HG03558 (cell line): ENCODE data around the gene PPM1B.
"Not testable (repeated sequence)": the region's sequence is repeated elsewhere in the genome, so short reads cannot be mapped to it uniquely, and the experiment has no call there.

ENCODE experiments used
- ATAC-seq: cut with Tn5 transposase; IDR thresholded peaks from one replicate; pipeline ENCODE4 v1.9.1; 2021; ENCODE audit warnings: moderate number of reproducible peaks; ENCODE audit not compliant: unreplicated experiment; ENCODE audit errors: extremely low read depth

The PPM1B gene

DNA sequence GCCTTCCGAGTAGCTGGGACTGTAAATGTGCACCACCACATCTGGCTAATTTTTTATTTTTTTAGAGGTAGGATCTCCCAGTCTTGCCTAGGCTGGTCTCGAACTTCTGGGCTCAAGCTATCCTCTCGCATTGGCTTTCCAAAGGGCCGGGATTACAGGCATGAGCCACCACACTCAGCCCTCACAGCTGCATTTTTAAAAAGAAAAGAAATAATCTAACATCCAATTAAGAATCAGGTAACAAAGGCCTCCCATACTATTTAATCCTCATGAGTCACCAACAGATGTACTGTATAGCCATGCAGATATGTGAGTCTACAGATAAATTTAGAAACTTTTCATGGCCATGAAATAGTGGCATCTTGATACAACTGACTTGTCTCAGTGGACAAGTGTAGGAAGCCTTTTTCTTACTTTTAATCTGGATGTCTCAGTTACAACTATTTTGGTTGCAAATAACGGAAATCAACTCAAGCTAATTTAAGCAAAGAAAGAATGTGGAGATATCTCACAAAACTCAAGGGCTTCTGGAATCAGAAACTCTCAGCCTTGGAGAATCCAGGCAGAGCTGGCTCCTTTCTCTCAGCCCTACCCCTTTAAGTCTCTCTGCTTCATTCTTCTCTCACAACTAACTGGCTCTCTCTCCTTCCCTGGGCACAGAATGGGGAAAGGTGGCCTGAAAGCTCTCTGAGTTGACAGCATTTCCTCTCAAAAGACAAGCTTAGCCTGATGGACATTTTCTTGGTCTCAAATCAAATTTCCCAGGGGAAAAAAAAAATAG, 12.8 kb upstream of the PPM1B start:
- no peak for ATAC-seq

DNA sequence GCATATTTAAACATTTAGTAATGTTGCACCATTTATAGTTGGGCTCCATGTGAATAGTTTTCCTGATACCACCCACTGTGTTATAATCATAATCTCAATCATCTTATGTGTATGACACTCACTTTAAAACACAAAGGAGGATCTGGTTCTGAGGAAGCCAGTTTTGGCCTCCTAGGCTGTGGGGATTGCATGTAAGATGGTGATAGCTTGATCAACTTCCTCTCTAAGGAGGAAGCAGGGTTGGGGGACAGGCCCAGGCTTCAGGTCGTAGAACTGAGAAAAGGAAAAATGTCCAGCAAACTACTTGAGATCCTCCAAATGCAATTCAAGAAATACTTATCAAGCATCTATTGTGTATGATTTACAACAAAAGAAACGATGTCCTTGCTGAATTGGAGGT, 4.9 kb upstream of the PPM1B start:
- no peak for ATAC-seq

DNA sequence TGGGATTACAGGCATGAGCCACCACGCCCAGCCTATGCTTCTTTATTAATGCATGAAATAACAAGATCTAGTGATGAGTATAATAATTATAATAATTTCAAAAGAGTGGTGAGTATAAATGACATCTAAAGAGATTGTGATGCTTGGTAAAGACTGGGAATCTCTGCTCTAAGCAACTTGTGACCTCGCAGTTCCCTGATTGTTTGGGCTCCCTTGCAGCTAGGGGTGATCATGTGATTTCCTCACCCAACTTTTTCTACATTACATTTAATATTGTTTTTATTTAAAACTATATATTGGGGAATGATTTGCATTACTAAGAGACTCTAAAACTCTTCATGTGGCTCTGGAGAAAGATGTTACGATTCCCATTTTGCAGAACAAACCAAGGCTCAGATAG, 4.1 kb upstream of the PPM1B start:
- no peak for ATAC-seq

DNA sequence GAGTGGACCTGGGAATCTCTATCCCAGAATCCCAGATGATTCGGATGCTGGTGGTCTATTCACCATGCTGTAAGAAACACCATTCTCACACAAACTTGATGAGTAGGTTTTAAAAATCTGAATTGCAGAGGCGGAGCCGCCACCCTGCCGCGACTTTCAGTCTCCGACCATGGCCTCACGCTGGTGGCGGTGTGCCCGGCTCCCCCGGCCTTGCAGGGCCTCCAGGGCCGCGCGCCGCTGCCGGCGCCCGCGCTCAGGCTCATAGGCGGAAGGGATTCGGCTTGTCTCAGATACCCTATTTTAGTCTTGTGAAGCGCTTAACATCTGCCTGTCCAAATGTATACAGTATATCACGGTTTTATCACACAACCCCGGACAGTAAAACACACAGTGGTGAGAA, 2.6 kb upstream of the PPM1B start:
- no peak for ATAC-seq

DNA sequence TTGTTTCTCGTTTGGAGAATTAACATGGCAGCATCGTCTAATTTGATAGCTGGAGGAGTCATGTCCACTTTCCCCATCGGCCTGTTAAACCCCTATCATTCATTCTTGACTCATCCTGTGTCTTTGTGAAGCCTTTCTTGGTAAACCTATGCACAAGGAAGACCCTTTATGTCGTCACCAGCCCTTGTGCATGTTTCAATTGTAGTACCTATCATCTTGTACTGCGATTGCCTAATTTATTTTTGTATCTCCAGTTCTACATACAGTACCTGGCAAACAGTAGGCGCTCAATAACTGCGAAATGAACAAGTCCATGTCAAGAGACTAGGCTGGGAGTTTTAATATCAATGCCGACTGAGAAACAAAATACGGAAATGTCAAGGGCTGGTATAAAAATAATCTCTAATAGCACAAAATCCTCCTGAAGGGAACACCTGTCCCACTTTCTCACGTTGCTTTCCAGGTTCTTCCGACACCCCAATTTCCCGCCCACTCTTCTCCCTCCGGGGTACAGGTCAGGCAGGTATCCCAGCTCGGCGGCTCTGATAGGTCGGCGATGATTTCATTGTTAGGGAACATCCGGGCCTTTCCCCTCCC, 1.3 kb upstream of the PPM1B start:
- ATAC-seq: no peak

DNA sequence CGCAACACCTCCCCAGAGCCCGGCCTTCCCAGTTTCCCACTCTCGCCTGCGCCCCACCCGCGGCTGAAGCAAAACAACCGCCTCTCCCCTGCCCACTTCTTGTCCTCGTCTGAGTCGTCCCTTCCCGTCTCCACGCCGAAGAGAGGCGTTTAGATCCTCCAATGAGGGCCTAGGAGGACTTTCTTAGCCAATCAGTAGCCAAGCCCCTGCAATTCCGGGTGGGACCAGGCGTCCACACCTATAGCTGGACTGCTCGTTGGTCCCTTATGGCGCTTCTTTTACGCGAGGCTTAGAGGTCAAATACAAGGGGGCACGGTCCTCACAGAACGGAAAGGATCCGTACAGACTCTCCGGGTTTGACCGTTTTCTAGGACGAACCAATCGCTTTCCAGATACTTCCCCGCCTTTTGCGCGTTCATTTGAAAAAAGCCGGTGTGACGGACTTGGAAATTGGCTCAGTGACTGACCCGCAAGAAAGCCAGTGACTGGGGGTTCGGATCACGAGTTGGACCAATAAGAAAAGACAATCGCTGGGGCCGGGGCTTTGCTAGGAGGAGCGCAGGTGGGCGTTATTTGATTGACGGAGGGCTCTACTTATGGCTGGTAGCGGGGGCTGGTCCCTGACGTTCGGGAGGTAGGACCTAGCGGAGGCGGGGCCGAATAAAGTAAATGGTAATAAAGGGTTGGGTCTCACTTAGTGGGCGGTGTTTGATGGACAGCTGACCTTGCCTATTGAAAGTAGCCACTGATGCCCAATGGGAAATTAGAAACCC, 581 bp upstream of the PPM1B start:
- peak; percentile 85 for ATAC-seq

DNA sequence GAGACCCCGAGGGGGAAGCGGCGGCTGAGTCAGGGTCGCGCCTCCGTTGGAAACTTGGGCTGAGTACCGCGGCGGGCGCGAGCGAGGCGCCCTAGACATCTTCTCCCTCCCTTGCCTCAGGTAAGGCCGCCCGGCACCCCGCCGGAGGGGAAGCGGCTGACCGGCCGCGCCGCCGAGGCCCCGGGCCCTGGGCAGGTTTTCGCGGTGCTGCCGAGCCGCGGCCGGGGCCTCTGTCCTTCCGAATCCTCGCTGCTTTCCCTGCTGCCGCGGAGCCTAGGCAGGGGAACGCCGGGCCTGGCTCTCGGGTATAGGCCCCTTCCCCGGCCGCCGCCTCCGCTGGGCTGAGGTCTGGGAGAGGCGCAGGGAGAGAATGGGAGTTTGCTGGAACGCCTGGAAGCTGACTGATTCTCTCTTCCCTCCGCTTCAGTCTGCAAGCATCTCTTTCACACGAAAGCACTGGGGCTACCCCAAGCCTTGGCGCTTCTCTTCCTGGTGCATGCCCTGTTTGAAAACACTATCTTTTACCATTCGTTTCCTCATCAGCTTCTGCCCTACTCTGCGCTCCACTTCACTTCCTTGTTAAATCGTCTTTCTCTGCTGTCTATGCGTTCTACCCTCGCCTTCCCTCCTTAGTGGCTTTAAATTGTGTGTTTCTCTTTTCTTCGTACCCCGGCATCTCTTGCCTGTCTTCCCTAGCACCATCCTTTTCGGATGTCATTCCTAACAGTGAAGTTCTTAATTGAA, 652 bp downstream of the PPM1B start:
- no peak for ATAC-seq

- no peak for ATAC-seq
Observed at GRCh38 chr2:44170311-44170717, 1.6 kb downstream of the PPM1B start.

- no peak for ATAC-seq
Observed at GRCh38 chr2:44171018-44171417, 2.3 kb downstream of the PPM1B start.

GRCh38 chr2:44171442-44171841, 2.8 kb downstream of the PPM1B start:
- not testable (repeated sequence) for ATAC-seq

- ATAC-seq: no peak
Observed at GRCh38 chr2:44172576-44172975, 3.9 kb downstream of the PPM1B start.

GRCh38 chr2:44178950-44179349, 10.3 kb downstream of the PPM1B start:
- no peak for ATAC-seq

GRCh38 chr2:44181648-44182047, 13.0 kb downstream of the PPM1B start:
- ATAC-seq: no peak

DNA sequence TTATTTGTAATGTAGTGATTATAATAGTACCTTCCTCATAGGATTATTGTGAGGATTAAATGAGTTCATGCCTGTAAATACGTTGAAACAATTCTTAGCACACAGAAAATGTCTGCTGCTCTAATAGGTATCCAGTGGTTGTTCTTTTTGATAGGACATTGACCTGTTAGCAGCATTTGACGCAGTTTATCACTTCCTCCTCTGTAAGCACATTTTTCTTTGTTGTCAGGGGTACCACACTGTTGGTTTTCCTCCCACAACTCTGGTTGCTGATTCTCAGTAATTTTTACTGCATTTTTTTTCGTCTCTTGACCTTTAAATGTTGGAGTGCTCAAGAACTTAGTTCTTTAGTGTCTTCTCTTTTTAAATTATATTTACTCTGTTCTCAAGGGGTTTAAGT, 15.4 kb downstream of the PPM1B start:
- ATAC-seq: no peak

DNA sequence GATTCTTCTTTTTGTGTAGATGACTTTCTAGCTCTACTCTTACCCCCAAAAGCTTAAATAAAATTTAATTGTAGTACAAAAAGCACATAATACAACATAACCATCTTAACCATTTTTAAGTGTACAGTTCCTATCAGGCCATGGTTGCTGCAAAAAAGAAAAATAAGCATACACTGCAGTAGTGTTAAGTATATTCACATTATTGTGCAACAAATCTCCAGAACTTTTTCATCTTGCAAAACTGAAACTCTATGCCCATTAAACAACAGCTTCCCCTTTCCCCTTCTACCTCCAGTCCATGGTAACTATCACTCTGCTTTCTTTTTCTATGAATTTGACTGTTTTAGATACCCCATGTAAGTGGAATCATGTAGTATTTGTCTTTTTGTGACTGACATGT, 18.1 kb downstream of the PPM1B start:
- no peak for ATAC-seq

DNA sequence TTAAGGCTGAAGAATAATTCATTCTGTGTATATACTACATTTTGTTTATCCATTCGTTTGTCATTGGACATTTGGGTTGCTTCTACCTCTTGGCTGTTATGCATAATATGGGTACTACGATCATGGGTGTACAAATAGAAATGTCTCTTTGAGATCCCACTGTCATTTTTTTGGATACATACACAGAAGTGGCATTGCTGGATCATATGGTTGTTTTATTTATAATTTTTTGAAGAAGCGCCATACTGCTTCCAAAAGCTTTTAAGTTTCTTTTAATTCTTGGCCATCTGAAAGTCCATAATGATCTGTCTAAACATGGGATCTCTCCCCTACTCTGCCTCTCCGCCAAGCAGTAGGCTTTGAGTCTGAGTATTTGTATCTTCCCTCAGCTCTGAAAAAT, 18.6 kb downstream of the PPM1B start:
- ATAC-seq: no peak

- no peak for ATAC-seq
Observed at GRCh38 chr2:44188696-44189095, 20.0 kb downstream of the PPM1B start.

GRCh38 chr2:44189104-44189503, 20.4 kb downstream of the PPM1B start:
- no peak for ATAC-seq

DNA sequence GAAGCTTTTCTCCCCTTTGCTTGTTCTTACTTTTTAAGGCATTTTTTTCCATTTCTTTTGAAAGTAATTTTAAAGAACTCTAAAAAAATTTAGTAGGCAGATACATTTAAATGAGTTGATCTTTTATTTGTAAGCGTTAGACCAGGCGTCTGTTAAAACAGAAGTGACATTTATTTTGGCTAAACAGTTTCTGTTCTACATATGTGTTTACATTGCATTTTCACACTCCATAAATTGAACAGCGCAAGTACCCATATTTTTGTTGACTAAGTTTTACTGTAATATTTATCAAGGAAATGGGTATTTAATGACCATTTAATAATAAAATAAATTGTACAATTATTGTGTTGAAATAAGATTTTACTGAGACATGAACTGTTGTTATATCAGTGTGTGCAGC, 21.9 kb downstream of the PPM1B start:
- ATAC-seq: no peak

- ATAC-seq: peak; percentile 91
Observed at GRCh38 chr2:44191739-44192138, 23.1 kb downstream of the PPM1B start.

- ATAC-seq: no peak
Observed at GRCh38 chr2:44192646-44193045, 24.0 kb downstream of the PPM1B start.
